Measurements from ENCODE around the gene OR9G1.
"Not testable (repeated sequence)": the region's sequence is repeated elsewhere in the genome, so short reads cannot be mapped to it uniquely, and the experiment has no call there.

OR9G1 gene

GRCh38 chr11:56698795-56699194, at the start of gene OR9G1:
OR9G1 (plus strand) TSS chr11:56699095; CDS start chr11:56700388, 1,293 bp downstream.
- no peak for DNase-seq

- DNase-seq = no peak
These were observed 39.1 kb upstream of the OR9G1 start for GRCh38 chr11:56659755-56660154.

- no peak for DNase-seq
These were observed 35.5 kb upstream of the OR9G1 start, which contains the start of gene OR5AR1 for GRCh38 chr11:56663386-56663785. OR5AR1 (plus strand) TSS chr11:56663686; CDS start chr11:56663686, 0 bp downstream.

- DNase-seq = no peak
These were observed 27.9 kb upstream of the OR9G1 start for GRCh38 chr11:56670984-56671383.

- DNase-seq = no peak
These were observed 10.3 kb upstream of the OR9G1 start for GRCh38 chr11:56688554-56689100.

- DNase-seq = not testable (repeated sequence)
These were observed 7.7 kb upstream of the OR9G1 start for GRCh38 chr11:56691179-56691578.

GRCh38 chr11:56693428-56693827, 5.5 kb upstream of the OR9G1 start:
- DNase-seq = no peak

- DNase-seq = no peak
These were observed 1.5 kb downstream of the OR9G1 start for GRCh38 chr11:56700242-56700913.

- no peak for DNase-seq
These were observed 2.1 kb downstream of the OR9G1 start for GRCh38 chr11:56700914-56701485.

GRCh38 chr11:56705784-56706396, 7.0 kb downstream of the OR9G1 start:
- no peak for DNase-seq

GRCh38 chr11:56706486-56706885, 7.6 kb downstream of the OR9G1 start:
- DNase-seq = no peak

GRCh38 chr11:56714206-56714605, 15.3 kb downstream of the OR9G1 start:
- DNase-seq = no peak

- no peak for DNase-seq
These were observed 17.5 kb downstream of the OR9G1 start for GRCh38 chr11:56716379-56716854.

- DNase-seq = no peak
These were observed 21.6 kb downstream of the OR9G1 start for GRCh38 chr11:56720513-56720912.

GRCh38 chr11:56740107-56740506, 41.2 kb downstream of the OR9G1 start:
- no peak for DNase-seq

- no peak for DNase-seq
These were observed 42.0 kb downstream of the OR9G1 start for GRCh38 chr11:56740886-56741285.

GRCh38 chr11:56748597-56748996, 49.7 kb downstream of the OR9G1 start, which contains the start of gene OR9G4:
OR9G4 (minus strand) TSS chr11:56748697; CDS start chr11:56743766, 4,931 bp downstream.
- DNase-seq = no peak

- no peak for DNase-seq
These were observed 51.3 kb downstream of the OR9G1 start for GRCh38 chr11:56750190-56750589.

- DNase-seq = no peak
These were observed 52.6 kb downstream of the OR9G1 start for GRCh38 chr11:56751480-56751879.

Measured in stimulated activated CD4-positive, alpha-beta T cell treated with anti-CD3 and anti-CD28 coated beads, Interleukin-15, amount 100 ng/mL, for 24 hours (primary cell).